Endothelial cell of umbilical vein (primary cell): ENCODE results near the gene THSD7B. TPM values are rescaled to one million over a fixed set of nuclear protein-coding genes. Genes with fewer than 3 reads are reported as not detected.

ENCODE experiments used
- BruUV-seq: library from RNA; stranded (reverse); fragments of 400-500 nt; replicated peaks from 2 replicates; lab custom pipeline; 2021; lab: Mats Ljungman, UMichigan
- CTCF ChIA-PET: fragments of 300-600, 350-600 bp; sonication (Branson Sonifier 250); formaldehyde crosslinking; loops from one replicate; lab custom pipeline; 2021; ENCODE audit warnings: antibody characterized with exemption, inconsistent platforms; lab: Charles Lee
- POLR2A ChIA-PET: fragments of 300-600, 350-600 bp; sonication (Branson Sonifier 250); formaldehyde crosslinking; loops from one replicate; lab custom pipeline; 2021; ENCODE audit warnings: antibody characterized with exemption, inconsistent platforms; lab: Charles Lee
- DNase-seq: peaks from one replicate; pipeline ENCODE4 v3.0.0-alpha.2; 2011; ENCODE audit warnings: low read depth, low spot score
- FAIRE-seq: peaks from 2 replicates; lab custom pipeline; 2011; peaks lifted over from hg19 to GRCh38; lab: Jason Lieb, UNC
- H2AFZ ChIP-seq: 2 replicates; pipeline ENCODE4 v1.6.0; 2012; ENCODE audit warnings: low read depth, low read length, control low read depth, inconsistent platforms
- H3K27ac ChIP-seq: 2 replicates; pipeline ENCODE4 v1.5.1; 2011; ENCODE audit warnings: low read depth, mild to moderate bottlenecking, control low read depth, low read length, moderate library complexity; ENCODE audit not compliant: insufficient read depth
- H3K27me3 ChIP-seq, 2 experiments: 2 replicates each; pipeline versions ENCODE4 v1.6.0 to v1.6.1; 2011; ENCODE audit warnings: low read length in 2 of 2, mixed read lengths in 1 of 2; ENCODE audit not compliant: control insufficient read depth in 2 of 2, insufficient read depth in 2 of 2
- H3K36me3 ChIP-seq, 2 experiments: 2 replicates in 1 of 2; 3 replicates in 1 of 2; pipeline ENCODE4 v1.5.1; 2011; ENCODE audit warnings: low read length in 2 of 2, mild to moderate bottlenecking in 1 of 2, moderate library complexity in 1 of 2; ENCODE audit not compliant: control insufficient read depth in 2 of 2, insufficient read depth in 2 of 2; ENCODE audit errors: extremely low read depth in 1 of 2
- H3K4me1 ChIP-seq: 3 replicates; pipeline ENCODE4 v1.5.1; 2011; ENCODE audit warnings: mild to moderate bottlenecking, low read length; ENCODE audit not compliant: control insufficient read depth, insufficient read depth; ENCODE audit errors: extremely low read depth
- H3K4me2 ChIP-seq: 2 replicates; pipeline ENCODE4 v1.6.1; 2011; ENCODE audit warnings: low read length, control low read depth, mixed read lengths; ENCODE audit not compliant: insufficient read depth
- H3K4me3 ChIP-seq, 3 experiments: fragments of 200-600 bp in 1 of 3; sonication (generic), shearing (Covaris generic) in 1 of 3; replicated peaks in 1 of 3; 2 replicates each; pipeline ENCODE4 v1.5.1; 2011 to 2016; ENCODE audit warnings: control low read depth in 3 of 3, low read length in 3 of 3, mild to moderate bottlenecking in 2 of 3, inconsistent platforms in 1 of 3, low read depth in 1 of 3, moderate library complexity in 1 of 3; ENCODE audit not compliant: insufficient read depth in 1 of 3
- H3K79me2 ChIP-seq: 2 replicates; pipeline ENCODE4 v1.6.0; 2012; ENCODE audit warnings: low read length, inconsistent platforms; ENCODE audit not compliant: control insufficient read depth, insufficient read depth
- H3K9ac ChIP-seq: replicated peaks from 2 replicates; pipeline ENCODE3; 2011; ENCODE audit warnings: low read length, control low read depth; ENCODE audit not compliant: insufficient read depth; ENCODE audit errors: extremely low read depth
- H3K9me1 ChIP-seq: replicated peaks from 3 replicates; pipeline ENCODE4 v1.6.0; 2011; ENCODE audit warnings: mild to moderate bottlenecking, low read length; ENCODE audit not compliant: control insufficient read depth, insufficient read depth; ENCODE audit errors: extremely low read depth
- H3K9me3 ChIP-seq: replicated peaks from 2 replicates; pipeline ENCODE4 v1.5.1; 2012; ENCODE audit warnings: low read length, inconsistent platforms; ENCODE audit not compliant: control insufficient read depth, insufficient read depth
- H4K20me1 ChIP-seq: replicated peaks from 2 replicates; pipeline ENCODE3; 2011; ENCODE audit warnings: mild to moderate bottlenecking, low read length; ENCODE audit not compliant: control insufficient read depth, insufficient read depth; ENCODE audit errors: extremely low read depth
- EZH2 ChIP-seq: IDR thresholded peaks from 2 replicates; pipeline ENCODE4 v1.6.1; 2012; ENCODE audit warnings: borderline replicate concordance, low read depth, mild to moderate bottlenecking, moderate library complexity, low read length, inconsistent platforms; ENCODE audit not compliant: severe bottlenecking
- FOS ChIP-seq: IDR thresholded peaks from 2 replicates; pipeline ENCODE4 v1.6.1; 2011; ENCODE audit warnings: mild to moderate bottlenecking, low read length, moderate library complexity, borderline replicate concordance; ENCODE audit not compliant: insufficient read depth
- GATA2 ChIP-seq: IDR thresholded peaks from 2 replicates; pipeline ENCODE4 v1.7.0; 2011; ENCODE audit warnings: low read depth, mild to moderate bottlenecking, moderate library complexity, mixed read lengths, low read length; ENCODE audit not compliant: insufficient read length, insufficient read depth
- JUN ChIP-seq: IDR thresholded peaks from 2 replicates; pipeline ENCODE4 v1.6.1; 2011; ENCODE audit warnings: borderline replicate concordance, low read depth; ENCODE audit not compliant: insufficient read length, insufficient read depth
- MYC ChIP-seq: IDR thresholded peaks from one replicate; pipeline ENCODE4 v1.6.1; 2011; ENCODE audit warnings: mild to moderate bottlenecking, low read depth, low read length
- POLR2A ChIP-seq: IDR thresholded peaks from 2 replicates; pipeline ENCODE4 v1.6.1; 2012; ENCODE audit warnings: low read depth, mild to moderate bottlenecking, control low read depth, low read length
- POLR2AphosphoS5 ChIP-seq: IDR thresholded peaks from 2 replicates; pipeline ENCODE4 v1.6.1; 2012; ENCODE audit warnings: low read depth, mild to moderate bottlenecking, control low read depth, low read length, moderate library complexity; ENCODE audit not compliant: insufficient read depth
- dilution Hi-C: fragments of 300-500 bp; cut with MboI; formaldehyde crosslinking; loops from one replicate; pipeline ENCODE4 v1.15.0; 2019; ENCODE audit warnings: low sequenced_read_pairs; ENCODE audit not compliant: extremely low pct_ligation_motif_present
- intact Hi-C: fragments of 100-400 bp; cut with micrococcal nuclease; formaldehyde crosslinking; loops from one replicate; pipeline ENCODE4 v1.10.0; 2022
- polyA plus RNA-seq, 4 experiments: library from polyadenylated mRNA; depleted of rRNA in 3 of 4; stranded (reverse) in 3 of 4; unstranded in 1 of 4; fragments of >200 nt; gene quantifications; 2 replicates each; pipeline versions ENCODE4 v1.2.1 to v1.2.3, GENCODE V29; 2011 to 2012; ENCODE audit warnings: missing spikeins in 1 of 4
- total RNA-seq: library from RNA; stranded (reverse); gene quantifications from 2 replicates; pipeline ENCODE4 v1.2.3, GENCODE V29; 2021
- TF ChIP-seq, protein P1 (sequence below): IDR thresholded peaks from 2 replicates; pipeline ENCODE4 v1.6.1; 2011; ENCODE audit not compliant: insufficient read depth, insufficient read length
- TF ChIP-seq, protein P2 (sequence below), 2 donors: IDR thresholded peaks; 1 replicate in 1 of 2; 2 replicates in 1 of 2; pipeline ENCODE4 v1.5.1; 2011; ENCODE audit warnings: low read length in 2 of 2, mild to moderate bottlenecking in 2 of 2, moderate library complexity in 2 of 2, control low read depth in 1 of 2, inconsistent platforms in 1 of 2, low read depth in 1 of 2; ENCODE audit not compliant: insufficient read depth in 1 of 2; ENCODE audit errors: extremely low read depth in 1 of 2

Gene THSD7B
- total and polyA plus RNA-seq, 2 donors (not counting 3 experiments of a cell fraction or from before 2014, with no cell fraction given) = 0.04 TPM; not detected in 1

DNA sequence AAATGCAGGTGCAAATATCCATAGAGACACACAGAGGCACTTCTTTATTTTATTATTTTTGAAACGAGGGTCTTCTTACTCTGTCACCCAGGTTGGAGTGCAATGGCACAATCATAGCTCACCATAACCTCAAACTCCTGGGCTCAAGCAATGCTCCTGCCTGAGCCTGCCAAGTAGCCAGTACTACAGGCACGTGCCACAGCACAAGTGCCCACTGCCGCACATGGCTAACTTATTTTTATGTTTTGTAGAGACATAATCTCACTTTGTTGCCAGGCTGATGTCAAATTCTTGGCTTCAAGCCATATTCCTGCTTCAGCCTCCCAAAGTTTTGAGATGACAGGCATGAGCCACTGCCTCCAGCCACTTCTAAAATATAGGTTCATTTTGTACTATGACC, 537.6 kb downstream of the THSD7B start:
- Histone ChIP-seq H3K9me3 (peaks cover 4% of the 10 kb centered on the region), H3K4me2 (no peak overlapping the region), H3K36me3 (no peaks in the 10 kb centered on the region), H3K4me3 (no peak overlapping the region), H3K79me2 (no peaks in the 10 kb centered on the region), H3K27me3 (no peaks in the 10 kb centered on the region), H2AFZ (no peak overlapping the region), H3K9me1 (no peaks in the 10 kb centered on the region), H4K20me1 (no peaks in the 10 kb centered on the region), H3K9ac (no peak overlapping the region), H3K4me1 (no peaks in the 10 kb centered on the region), H3K27ac (no peak overlapping the region)
- ChIA-PET POLR2A (no interaction called here), CTCF (no interaction called here)
- no peak for FAIRE-seq
- DNase-seq = no peak
- intact Hi-C loops (no loop called here), dilution Hi-C loops (no loop called here)
- no TSS peak for BruUV-seq
- no peak for TF ChIP-seq GATA2
- TF ChIP-seq EZH2 = no peak
- TF ChIP-seq, protein P1, sequence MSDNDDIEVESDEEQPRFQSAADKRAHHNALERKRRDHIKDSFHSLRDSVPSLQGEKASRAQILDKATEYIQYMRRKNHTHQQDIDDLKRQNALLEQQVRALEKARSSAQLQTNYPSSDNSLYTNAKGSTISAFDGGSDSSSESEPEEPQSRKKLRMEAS = no peak
- no peak for TF ChIP-seq JUN
- TF ChIP-seq, protein P2, sequence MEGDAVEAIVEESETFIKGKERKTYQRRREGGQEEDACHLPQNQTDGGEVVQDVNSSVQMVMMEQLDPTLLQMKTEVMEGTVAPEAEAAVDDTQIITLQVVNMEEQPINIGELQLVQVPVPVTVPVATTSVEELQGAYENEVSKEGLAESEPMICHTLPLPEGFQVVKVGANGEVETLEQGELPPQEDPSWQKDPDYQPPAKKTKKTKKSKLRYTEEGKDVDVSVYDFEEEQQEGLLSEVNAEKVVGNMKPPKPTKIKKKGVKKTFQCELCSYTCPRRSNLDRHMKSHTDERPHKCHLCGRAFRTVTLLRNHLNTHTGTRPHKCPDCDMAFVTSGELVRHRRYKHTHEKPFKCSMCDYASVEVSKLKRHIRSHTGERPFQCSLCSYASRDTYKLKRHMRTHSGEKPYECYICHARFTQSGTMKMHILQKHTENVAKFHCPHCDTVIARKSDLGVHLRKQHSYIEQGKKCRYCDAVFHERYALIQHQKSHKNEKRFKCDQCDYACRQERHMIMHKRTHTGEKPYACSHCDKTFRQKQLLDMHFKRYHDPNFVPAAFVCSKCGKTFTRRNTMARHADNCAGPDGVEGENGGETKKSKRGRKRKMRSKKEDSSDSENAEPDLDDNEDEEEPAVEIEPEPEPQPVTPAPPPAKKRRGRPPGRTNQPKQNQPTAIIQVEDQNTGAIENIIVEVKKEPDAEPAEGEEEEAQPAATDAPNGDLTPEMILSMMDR (IDR thresholded peaks at IDR 0.05; ENCODE audit: extremely low read depth in 1 of 2, insufficient read depth in 1 of 2, low read depth in 1 of 2, low read length in 2 of 2) = no peak

DNA sequence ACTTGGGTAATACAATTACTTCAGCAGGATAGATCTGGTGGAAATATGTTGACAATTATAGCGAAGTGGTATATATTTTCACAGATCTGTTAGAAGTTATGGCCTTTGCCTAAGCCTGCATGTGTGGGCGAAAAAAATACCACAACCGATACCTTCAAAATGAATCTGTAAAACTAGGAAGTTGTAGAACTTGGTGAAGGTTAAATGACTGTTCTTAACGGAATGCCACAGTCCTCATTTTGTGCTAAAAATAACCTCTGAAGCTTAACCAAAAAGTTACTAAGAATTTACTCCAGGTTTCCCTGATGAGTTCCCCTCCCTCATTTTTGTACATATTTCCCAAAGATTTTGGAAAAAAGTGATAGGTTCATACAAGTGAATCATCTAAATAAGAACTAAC, 550.7 kb downstream of the THSD7B start:
- H3K4me2 ChIP-seq = no peak overlapping the region
- no TSS peak for BruUV-seq
- DNase-seq (no peak), FAIRE-seq (no peak)
- intact Hi-C loops = no loop called here
- no peak for TF ChIP-seq FOS
- TF ChIP-seq POLR2AphosphoS5 = no peak
- no peak for TF ChIP-seq MYC
- no peak for TF ChIP-seq POLR2A
- TF ChIP-seq EZH2 = no peak
- no peak for TF ChIP-seq JUN
- TF ChIP-seq, protein P1 = no peak
- TF ChIP-seq GATA2 = no peak
- TF ChIP-seq, protein P2 (IDR thresholded peaks at IDR 0.05; ENCODE audit: extremely low read depth in 1 of 2, insufficient read depth in 1 of 2, low read depth in 1 of 2, low read length in 2 of 2) = no peak
- no peak overlapping the region for H3K27ac ChIP-seq
- no peaks in the 10 kb centered on the region for H3K36me3 ChIP-seq
- ChIA-PET CTCF (no interaction called here), POLR2A (no interaction called here)
- no peaks in the 10 kb centered on the region for H3K4me1 ChIP-seq
- no peak overlapping the region for H3K4me3 ChIP-seq
- no peaks in the 10 kb centered on the region for H3K9me1 ChIP-seq
- no peaks in the 10 kb centered on the region for H3K27me3 ChIP-seq
- H2AFZ ChIP-seq = no peak overlapping the region
- no peaks in the 10 kb centered on the region for H3K9me3 ChIP-seq
- no peaks in the 10 kb centered on the region for H3K79me2 ChIP-seq
- dilution Hi-C loops = no loop called here
- H4K20me1 ChIP-seq = no peaks in the 10 kb centered on the region
- H3K9ac ChIP-seq = no peak overlapping the region
